ENCODE results near the gene PIEZO2.
"Not testable (repeated sequence)": the region's sequence is repeated elsewhere in the genome, so short reads cannot be mapped to it uniquely, and the experiment has no call there.

Gene PIEZO2

DNA sequence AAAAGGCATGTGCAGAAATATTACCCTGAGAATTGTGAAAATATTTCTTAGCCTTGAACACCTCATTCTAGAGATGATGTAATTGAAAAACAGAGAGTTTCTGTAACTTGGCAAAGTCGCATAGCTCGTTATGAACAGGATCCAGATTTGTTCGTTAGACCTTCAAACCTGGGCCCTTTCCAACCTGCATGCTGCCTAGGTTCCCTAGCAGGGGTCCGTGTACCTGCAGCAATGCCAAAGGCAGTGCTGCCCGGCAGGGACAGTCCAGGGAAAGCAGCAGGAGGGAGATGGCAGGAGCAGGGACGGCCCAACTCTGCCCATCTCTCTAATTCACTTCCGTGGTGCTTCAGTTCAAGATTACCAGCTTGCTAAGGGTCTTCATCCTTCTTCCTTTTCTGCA is 12.0 kb downstream of the PIEZO2 start:
- DNase-seq (ENCODE audit: insufficient read length, low spot score) (no peak), FAIRE-seq (no peak)
- TF ChIP-seq, protein P1, sequence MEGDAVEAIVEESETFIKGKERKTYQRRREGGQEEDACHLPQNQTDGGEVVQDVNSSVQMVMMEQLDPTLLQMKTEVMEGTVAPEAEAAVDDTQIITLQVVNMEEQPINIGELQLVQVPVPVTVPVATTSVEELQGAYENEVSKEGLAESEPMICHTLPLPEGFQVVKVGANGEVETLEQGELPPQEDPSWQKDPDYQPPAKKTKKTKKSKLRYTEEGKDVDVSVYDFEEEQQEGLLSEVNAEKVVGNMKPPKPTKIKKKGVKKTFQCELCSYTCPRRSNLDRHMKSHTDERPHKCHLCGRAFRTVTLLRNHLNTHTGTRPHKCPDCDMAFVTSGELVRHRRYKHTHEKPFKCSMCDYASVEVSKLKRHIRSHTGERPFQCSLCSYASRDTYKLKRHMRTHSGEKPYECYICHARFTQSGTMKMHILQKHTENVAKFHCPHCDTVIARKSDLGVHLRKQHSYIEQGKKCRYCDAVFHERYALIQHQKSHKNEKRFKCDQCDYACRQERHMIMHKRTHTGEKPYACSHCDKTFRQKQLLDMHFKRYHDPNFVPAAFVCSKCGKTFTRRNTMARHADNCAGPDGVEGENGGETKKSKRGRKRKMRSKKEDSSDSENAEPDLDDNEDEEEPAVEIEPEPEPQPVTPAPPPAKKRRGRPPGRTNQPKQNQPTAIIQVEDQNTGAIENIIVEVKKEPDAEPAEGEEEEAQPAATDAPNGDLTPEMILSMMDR (IDR thresholded peaks at IDR 0.05; ENCODE audit: insufficient read depth, missing control alignments) = no peak

DNA sequence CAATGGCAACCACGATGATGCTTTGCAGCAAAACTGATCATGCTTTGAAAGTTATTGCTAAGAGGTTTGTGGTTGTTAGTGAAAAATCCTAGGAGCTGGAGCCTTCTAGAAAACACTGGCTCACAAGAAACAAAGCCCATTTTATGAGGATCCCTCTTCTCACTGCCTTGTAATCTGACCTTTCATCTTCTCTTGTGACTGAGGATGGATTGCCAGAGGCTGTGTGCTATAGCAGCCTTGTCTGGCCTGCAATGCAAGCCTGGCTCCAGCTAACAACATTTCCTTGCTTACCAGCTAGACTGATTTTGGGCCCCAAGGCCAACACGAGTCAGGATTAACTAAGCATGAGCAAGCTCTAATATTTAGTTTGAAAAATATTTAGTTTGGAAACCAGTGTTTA is 13.1 kb downstream of the PIEZO2 start:
- no peak for FAIRE-seq
- no peak for DNase-seq (ENCODE audit: insufficient read length, low spot score)
- TF ChIP-seq, protein P1 (IDR thresholded peaks at IDR 0.05; ENCODE audit: insufficient read depth, missing control alignments) = no peak

DNA sequence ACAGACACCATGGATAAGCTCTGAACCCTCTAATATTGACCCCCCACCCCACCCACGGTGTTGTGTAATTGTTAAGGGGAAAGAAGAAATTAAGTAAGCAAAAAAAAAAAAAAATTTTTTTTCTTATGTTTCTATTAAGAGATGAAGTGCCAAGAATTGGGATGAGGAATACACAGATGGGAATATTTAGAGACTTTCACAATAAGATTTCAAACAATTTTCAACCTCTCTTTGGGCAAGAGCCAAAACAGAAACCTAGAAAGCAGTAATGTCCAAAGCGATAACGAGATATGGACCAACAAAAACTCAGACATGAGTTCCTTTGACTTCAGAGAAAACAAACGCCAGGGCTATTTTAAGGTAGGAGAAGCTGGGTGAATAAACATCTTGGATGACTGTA is 14.4 kb downstream of the PIEZO2 start:
- TF ChIP-seq, protein P1 (IDR thresholded peaks at IDR 0.05; ENCODE audit: insufficient read depth, missing control alignments) = no peak
- DNase-seq (ENCODE audit: insufficient read length, low spot score) (no peak), FAIRE-seq (no peak)

DNA sequence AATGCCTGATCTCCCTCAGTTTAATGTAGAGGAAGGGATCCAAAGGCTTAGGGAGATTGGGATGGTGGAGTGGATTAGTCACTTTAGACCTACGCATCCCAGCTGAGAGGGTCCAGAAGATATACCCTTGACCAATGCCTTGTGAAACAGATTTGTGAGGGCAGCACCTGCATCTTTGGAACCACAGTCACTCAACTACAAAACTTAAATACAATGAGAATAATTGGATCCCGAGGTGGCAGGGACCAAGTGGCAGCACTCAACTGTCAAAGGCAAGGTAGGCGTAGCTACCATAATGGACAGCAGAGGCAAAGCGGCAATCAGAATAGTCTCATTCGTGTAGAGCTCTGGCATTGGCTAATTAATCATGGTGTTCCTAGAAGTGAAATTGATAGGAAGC is 20.3 kb downstream of the PIEZO2 start:
- DNase-seq (ENCODE audit: insufficient read length, low spot score); FAIRE-seq: not testable (repeated sequence)

DNA sequence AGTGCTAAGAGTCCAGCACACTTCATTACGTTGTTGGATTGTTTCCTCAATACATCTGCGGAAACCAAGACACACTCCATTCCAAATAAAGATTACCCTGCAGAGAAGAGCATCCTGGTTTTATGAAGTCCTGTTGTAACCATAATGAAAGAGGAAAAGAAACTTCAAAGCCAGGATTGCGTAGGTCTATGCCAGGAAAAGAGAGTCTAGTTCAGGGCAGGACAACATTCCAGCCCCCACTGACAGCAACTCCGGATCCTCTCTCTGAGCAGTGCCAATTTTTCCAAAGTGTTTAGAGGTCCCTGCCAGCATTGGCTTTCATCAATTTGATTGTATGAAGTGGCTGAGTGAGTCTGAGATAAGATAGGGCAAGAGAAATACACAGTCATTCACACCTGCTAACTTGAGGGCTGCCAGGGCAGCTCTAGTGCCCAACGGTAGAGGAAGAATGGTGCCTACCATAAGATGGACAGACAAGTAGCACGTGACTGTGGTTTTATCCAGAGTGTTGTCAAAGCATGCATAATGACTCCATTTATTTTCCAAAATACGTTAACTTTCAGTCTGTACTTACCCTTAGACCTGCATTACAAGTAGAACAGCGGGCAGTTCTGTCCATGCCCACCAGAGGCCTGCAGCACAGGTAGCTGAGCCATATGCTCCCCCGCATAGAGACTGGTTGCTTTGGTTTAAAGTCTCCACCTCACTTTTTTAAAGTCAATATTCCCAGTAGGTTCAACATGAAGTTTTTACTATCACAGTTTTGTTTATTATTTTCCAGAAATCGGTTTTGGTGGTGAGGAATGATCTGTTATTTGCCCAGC is 23.7 kb downstream of the PIEZO2 start:
- TF ChIP-seq, protein P1 (IDR thresholded peaks at IDR 0.05; ENCODE audit: insufficient read depth, missing control alignments) = no peak
- DNase-seq (ENCODE audit: insufficient read length, low spot score) (no peak), FAIRE-seq (no peak)

DNA sequence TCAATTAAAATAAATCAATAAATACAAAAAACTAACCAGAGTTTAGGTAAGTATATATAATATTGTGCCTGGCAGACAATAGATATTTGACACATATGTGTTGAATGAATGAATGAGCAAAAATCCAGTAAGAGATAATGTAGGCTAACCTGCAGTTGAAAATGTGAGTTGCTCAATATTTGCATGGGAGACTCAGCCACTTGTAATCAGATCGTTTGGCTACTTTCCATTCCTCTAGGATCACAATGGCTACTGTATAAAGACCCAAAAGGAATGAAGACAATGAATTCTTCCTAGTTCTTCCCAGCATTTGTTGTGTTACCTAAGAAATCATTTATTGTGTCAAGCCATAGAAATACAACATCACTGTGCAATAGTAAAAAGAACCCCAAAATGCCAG is 25.3 kb downstream of the PIEZO2 start:
- FAIRE-seq = no peak
- TF ChIP-seq, protein P1 (IDR thresholded peaks at IDR 0.05; ENCODE audit: insufficient read depth, missing control alignments) = no peak
- DNase-seq (ENCODE audit: insufficient read length, low spot score) = no peak

DNA sequence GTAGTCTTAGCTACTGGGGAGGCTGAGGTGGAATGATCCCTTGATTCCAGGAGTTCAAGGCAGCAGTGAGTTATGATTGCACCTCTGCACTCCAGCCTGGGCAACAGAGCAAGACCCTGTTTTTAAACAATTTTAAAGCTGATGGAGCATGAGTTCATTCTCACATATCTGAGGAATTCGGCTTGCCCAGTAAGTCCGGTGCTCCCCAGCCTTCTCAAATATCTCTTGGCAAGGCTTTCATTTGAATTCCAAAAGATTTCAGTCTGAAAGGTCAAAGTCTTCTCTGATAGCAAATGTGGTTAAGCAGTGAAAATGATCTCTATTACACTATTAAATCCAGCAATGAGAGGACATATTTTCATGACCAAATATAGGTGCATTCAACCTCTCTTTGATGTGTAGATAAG is 27.9 kb downstream of the PIEZO2 start:
- DNase-seq (ENCODE audit: insufficient read length, low spot score) (no peak), FAIRE-seq (no peak)
- TF ChIP-seq, protein P1 (IDR thresholded peaks at IDR 0.05; ENCODE audit: insufficient read depth, missing control alignments) = no peak

All from D721Med (cell line).